GM13976 (cell line): Measurements from ENCODE around the gene FAM187B.

ENCODE experiments used
- DNase-seq: peaks from one replicate; pipeline ENCODE4 v3.0.0; 2012; ENCODE audit warnings: low spot score
- in situ Hi-C: fragments of 300-500 bp; cut with MboI; formaldehyde crosslinking; loops from one replicate; pipeline ENCODE4 v1.12.0; 2022; ENCODE audit warnings: low sequenced_read_pairs, mixed read lengths, inconsistent platforms; ENCODE audit not compliant: unreplicated experiment
- TF ChIP-seq, protein P1 (sequence below): IDR thresholded peaks from 2 replicates; pipeline ENCODE4 v1.5.1; 2012; ENCODE audit warnings: borderline replicate concordance, mild to moderate bottlenecking; ENCODE audit not compliant: insufficient read depth; ENCODE audit errors: extremely low read depth, missing control alignments, control extremely low read depth

FAM187B gene

DNA sequence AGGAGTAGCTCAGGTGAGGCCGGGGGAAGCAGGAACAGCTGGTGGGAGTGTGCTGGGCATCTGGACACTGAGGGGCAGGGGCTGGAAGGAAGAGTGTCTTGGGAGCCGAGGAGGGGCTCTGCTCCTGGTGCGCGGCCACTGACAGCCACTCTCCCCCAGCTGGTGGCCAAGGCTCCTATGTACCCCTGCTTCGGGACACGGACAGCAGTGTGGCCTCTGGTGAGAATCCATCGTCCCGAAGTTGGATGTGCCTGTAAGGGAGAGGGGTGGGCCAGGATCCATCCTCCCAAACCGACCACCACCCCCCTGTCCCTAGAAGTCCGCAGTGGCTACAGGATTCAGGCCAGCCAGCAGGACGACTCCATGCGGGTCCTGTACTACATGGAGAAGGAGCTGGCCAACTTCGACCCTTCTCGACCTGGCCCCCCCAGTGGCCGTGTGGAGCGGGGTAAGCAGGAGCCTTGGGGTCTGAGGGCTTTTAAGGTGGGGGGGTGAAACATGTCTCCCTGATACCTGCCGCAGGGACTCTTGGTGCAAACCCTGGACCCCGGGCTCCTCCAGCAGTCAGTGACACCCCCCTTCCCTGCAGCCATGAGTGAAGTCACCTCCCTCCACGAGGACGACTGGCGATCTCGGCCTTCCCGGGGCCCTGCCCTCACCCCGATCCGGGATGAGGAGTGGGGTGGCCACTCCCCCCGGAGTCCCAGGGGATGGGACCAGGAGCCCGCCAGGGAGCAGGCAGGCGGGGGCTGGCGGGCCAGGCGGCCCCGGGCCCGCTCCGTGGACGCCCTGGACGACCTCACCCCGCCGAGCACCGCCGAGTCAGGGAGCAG is 38.2 kb upstream of the FAM187B start:
- DNase-seq: peak; percentile 29
- in situ Hi-C loops: no loop called here
- TF ChIP-seq, protein P1, sequence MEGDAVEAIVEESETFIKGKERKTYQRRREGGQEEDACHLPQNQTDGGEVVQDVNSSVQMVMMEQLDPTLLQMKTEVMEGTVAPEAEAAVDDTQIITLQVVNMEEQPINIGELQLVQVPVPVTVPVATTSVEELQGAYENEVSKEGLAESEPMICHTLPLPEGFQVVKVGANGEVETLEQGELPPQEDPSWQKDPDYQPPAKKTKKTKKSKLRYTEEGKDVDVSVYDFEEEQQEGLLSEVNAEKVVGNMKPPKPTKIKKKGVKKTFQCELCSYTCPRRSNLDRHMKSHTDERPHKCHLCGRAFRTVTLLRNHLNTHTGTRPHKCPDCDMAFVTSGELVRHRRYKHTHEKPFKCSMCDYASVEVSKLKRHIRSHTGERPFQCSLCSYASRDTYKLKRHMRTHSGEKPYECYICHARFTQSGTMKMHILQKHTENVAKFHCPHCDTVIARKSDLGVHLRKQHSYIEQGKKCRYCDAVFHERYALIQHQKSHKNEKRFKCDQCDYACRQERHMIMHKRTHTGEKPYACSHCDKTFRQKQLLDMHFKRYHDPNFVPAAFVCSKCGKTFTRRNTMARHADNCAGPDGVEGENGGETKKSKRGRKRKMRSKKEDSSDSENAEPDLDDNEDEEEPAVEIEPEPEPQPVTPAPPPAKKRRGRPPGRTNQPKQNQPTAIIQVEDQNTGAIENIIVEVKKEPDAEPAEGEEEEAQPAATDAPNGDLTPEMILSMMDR: no peak

- in situ Hi-C loops: no loop called here
- peak; percentile 10 for DNase-seq
- TF ChIP-seq, protein P1: no peak
Measured at GRCh38 chr19:35265900-35266519, 37.5 kb upstream of the FAM187B start.

DNA sequence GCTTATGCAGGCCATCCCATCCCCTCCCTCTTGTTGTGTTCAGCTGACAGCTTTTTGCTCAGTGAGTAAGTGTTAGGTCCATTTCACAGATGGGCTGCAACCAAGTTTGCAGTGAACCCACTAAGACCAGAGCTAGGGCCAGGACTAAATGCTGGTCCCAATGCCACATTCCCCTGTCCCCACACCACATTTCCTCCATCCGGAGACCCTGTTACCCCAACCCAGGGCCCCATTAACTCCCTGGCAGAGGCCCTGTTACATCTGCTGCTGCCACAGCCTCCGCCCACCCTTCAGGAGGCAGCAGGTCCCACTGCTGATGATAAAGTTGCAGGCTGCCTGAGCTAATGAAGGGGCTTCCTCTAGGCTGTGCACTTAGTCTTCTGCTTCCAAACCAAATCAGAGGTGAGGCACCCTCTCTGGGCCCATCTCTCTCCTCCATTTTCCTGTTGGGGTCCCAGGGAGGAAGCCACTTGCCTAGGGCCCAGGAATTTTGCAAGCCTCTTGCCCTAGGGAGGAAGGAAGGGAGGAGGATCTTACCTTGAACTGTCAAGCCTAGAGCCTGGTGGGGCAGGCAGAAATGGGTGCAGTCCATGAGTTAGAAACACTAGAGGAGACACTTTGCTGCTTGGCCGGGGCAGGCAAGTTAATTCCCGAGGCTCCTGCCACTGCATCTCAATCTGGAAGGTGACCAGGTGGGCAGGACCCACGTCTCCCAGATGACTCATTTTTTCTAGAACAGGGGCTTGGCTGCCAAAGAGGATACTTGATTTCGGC is 36.8 kb upstream of the FAM187B start:
- in situ Hi-C loops: no loop called here
- no peak for DNase-seq
- TF ChIP-seq, protein P1: no peak

DNA sequence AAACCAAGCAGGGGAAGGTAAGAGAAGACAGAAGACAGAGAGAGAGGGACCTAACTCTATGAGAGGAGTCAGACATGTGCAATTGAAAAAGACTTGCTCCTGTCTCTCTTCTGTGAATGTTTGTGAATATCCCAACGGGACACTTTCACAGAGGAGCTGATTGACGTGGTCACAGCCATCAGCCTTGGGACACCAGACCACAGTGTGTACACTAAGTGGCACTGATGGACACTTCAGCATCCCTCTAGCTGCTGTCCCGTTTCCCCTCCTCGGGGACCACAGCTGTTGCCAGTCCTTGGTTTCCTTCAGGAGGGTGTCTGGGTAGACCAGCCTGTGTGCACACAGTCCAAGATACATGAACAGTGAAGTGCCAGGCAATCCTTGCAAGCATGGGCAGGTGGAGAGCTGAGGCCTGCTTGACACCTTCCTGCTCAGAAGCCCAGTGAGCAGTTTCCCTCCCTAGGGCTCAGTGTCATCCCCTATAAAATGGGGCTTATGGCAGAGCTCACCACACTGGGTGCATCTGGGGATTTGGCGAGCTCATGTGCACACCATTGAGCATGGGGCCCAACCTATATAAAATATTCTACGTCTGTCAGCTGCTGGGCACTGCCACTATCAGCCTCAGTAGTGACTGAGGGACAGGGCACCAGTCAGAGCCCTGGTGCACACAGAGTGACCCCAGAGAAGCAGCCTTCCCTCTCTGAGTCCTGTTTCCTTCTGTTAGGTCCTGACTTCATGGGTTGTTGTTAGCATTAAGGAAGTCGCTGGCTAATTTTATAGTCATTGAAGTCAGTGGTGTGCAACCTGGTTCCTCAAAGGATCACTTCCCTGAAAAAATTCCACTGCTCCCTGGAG is 36.0 kb upstream of the FAM187B start:
- in situ Hi-C loops: no loop called here
- DNase-seq: peak; percentile 13
- TF ChIP-seq, protein P1: no peak

- in situ Hi-C loops: no loop called here
- peak; percentile 17 for DNase-seq
Measured at GRCh38 chr19:35262101-35262761, 33.7 kb upstream of the FAM187B start.

More at GRCh38 chr19:35262101-35262761, 33.7 kb upstream of the FAM187B start:
- TF ChIP-seq, protein P1: no peak
